ENCODE data around the gene TRIM54.

DNA sequence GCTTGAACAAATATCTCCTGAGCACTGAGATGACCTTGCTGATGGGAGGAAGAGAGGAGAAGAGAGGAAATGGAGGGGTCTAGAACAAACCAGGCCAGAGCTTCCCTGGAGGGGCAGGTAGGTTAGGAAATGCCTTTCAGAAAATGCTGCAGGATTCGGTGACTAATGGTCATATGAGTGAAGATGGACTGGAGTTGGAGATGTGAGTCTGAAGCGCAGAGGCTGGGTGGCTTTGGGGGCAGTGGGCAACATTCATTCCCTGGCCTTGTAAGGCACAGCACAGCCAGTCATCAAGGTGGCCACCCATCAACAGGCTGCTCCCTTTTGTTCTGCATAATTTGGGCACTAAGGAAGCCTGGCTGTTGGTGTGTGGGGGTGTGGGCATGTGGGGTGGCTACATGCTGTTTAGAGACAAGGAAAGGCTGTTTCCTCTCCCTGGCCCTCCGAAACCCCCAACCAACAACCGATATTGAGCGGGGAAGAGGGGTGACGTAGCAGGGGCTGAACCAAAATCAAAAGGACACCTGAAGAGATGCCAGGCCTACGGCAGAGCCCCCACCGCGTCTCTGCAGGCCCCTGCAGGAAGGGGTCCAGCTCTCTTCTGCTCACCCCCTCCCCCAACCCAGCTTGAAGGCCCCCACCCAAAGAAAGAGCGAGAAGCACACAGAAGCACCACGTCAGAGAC, 20.8 kb upstream of the TRIM54 start:
- TF ChIP-seq, protein P1, sequence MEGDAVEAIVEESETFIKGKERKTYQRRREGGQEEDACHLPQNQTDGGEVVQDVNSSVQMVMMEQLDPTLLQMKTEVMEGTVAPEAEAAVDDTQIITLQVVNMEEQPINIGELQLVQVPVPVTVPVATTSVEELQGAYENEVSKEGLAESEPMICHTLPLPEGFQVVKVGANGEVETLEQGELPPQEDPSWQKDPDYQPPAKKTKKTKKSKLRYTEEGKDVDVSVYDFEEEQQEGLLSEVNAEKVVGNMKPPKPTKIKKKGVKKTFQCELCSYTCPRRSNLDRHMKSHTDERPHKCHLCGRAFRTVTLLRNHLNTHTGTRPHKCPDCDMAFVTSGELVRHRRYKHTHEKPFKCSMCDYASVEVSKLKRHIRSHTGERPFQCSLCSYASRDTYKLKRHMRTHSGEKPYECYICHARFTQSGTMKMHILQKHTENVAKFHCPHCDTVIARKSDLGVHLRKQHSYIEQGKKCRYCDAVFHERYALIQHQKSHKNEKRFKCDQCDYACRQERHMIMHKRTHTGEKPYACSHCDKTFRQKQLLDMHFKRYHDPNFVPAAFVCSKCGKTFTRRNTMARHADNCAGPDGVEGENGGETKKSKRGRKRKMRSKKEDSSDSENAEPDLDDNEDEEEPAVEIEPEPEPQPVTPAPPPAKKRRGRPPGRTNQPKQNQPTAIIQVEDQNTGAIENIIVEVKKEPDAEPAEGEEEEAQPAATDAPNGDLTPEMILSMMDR (IDR thresholded peaks at IDR 0.05; ENCODE audit: insufficient read depth, low read depth, low read length) = no peak
- TF ChIP-seq EZH2 (IDR thresholded peaks at IDR 0.05; ENCODE audit: insufficient read depth, low read length) = no peak

Data from astrocyte (in vitro differentiated cells and primary cell).